Stimulated activated CD8-positive, alpha-beta memory T cell treated with anti-CD3 and anti-CD28 coated beads, Interleukin-12 subunit alpha, Interleukin-12 subunit beta, amount 100 ng/mL, for 24 hours (primary cell): ENCODE measurements around the gene MNAT1.
"Not testable (repeated sequence)": the region's sequence is repeated elsewhere in the genome, so short reads cannot be mapped to it uniquely, and the experiment has no call there.

ENCODE experiments used
- DNase-seq: peaks from one replicate; pipeline ENCODE4 v3.0.0-alpha.2; 2020; ENCODE audit errors: extremely low read depth

The MNAT1 gene

GRCh38 chr14:60738843-60739508, 4.4 kb downstream of the MNAT1 start:
- no peak for DNase-seq

- no peak for DNase-seq
Measured at GRCh38 chr14:60744566-60744965, 10.0 kb downstream of the MNAT1 start.

- DNase-seq = peak; percentile 8
Measured at GRCh38 chr14:60753264-60754119, 18.9 kb downstream of the MNAT1 start.

- DNase-seq = no peak
Measured at GRCh38 chr14:60756847-60757246, 22.3 kb downstream of the MNAT1 start.

- no peak for DNase-seq
Measured at GRCh38 chr14:60757567-60758002, 23.0 kb downstream of the MNAT1 start.

- no peak for DNase-seq
Measured at GRCh38 chr14:60758885-60759284, 24.3 kb downstream of the MNAT1 start.

GRCh38 chr14:60760209-60760608, 25.6 kb downstream of the MNAT1 start:
- no peak for DNase-seq

- DNase-seq = no peak
Measured at GRCh38 chr14:60760644-60761364, 26.2 kb downstream of the MNAT1 start.

- no peak for DNase-seq
Measured at GRCh38 chr14:60768602-60769001, 34.0 kb downstream of the MNAT1 start.

GRCh38 chr14:60771117-60771516, 36.6 kb downstream of the MNAT1 start:
- DNase-seq = no peak

GRCh38 chr14:60773558-60773957, 39.0 kb downstream of the MNAT1 start:
- no peak for DNase-seq

GRCh38 chr14:60775296-60775695, 40.7 kb downstream of the MNAT1 start:
- no peak for DNase-seq

- DNase-seq = no peak
Measured at GRCh38 chr14:60777856-60778578, 43.5 kb downstream of the MNAT1 start.

- DNase-seq = not testable (repeated sequence)
Measured at GRCh38 chr14:60779745-60780514, 45.4 kb downstream of the MNAT1 start.

- not testable (repeated sequence) for DNase-seq
Measured at GRCh38 chr14:60780558-60780957, 46.0 kb downstream of the MNAT1 start.

- no peak for DNase-seq
Measured at GRCh38 chr14:60786905-60787304, 52.3 kb downstream of the MNAT1 start.

GRCh38 chr14:60789656-60790055, 55.1 kb downstream of the MNAT1 start:
- no peak for DNase-seq

- DNase-seq = no peak
Measured at GRCh38 chr14:60790850-60791249, 56.3 kb downstream of the MNAT1 start.

- DNase-seq = no peak
Measured at GRCh38 chr14:60796434-60796833, 61.9 kb downstream of the MNAT1 start.

GRCh38 chr14:60800409-60800808, 65.8 kb downstream of the MNAT1 start:
- DNase-seq = no peak

- DNase-seq = no peak
Measured at GRCh38 chr14:60803871-60804270, 69.3 kb downstream of the MNAT1 start.
